Measurements from ENCODE around the gene IL16.

- TF ChIP-seq, protein P1, sequence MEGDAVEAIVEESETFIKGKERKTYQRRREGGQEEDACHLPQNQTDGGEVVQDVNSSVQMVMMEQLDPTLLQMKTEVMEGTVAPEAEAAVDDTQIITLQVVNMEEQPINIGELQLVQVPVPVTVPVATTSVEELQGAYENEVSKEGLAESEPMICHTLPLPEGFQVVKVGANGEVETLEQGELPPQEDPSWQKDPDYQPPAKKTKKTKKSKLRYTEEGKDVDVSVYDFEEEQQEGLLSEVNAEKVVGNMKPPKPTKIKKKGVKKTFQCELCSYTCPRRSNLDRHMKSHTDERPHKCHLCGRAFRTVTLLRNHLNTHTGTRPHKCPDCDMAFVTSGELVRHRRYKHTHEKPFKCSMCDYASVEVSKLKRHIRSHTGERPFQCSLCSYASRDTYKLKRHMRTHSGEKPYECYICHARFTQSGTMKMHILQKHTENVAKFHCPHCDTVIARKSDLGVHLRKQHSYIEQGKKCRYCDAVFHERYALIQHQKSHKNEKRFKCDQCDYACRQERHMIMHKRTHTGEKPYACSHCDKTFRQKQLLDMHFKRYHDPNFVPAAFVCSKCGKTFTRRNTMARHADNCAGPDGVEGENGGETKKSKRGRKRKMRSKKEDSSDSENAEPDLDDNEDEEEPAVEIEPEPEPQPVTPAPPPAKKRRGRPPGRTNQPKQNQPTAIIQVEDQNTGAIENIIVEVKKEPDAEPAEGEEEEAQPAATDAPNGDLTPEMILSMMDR (IDR thresholded peaks at IDR 0.05; ENCODE audit: borderline replicate concordance, extremely low read depth, low read length, poor library complexity, severe bottlenecking) = peak; percentile 10
- TF ChIP-seq EZH2 (IDR thresholded peaks at IDR 0.05; ENCODE audit: borderline replicate concordance, low read depth, low read length, severe bottlenecking) = no peak
These were observed 97.8 kb downstream of the IL16 start for GRCh38 chr15:81294516-81294880.

All from DND-41 (cell line).